IgD-negative memory B cell (primary cell): ENCODE data around the gene RNF125. TPM values are rescaled to one million over a fixed set of nuclear protein-coding genes. Genes with fewer than 3 reads are reported as not detected.

Experiments used
- H3K27ac Mint-ChIP-seq, 3 donors: one replicate each; pipeline ENCODE4 v1.8.0; 2020 to 2022; ENCODE audit warnings: mild to moderate bottlenecking in 3 of 3, mixed read lengths in 3 of 3, moderate library complexity in 1 of 3
- H3K27me3 Mint-ChIP-seq: one replicate; pipeline ENCODE4 v1.8.0; 2021; ENCODE audit warnings: mixed read lengths
- H3K36me3 Mint-ChIP-seq: one replicate; pipeline ENCODE4 v1.8.0; 2020; ENCODE audit warnings: mild to moderate bottlenecking, mixed read lengths
- H3K4me1 Mint-ChIP-seq, 3 donors: one replicate each; pipeline ENCODE4 v1.8.0; 2020 to 2022; ENCODE audit warnings: mixed read lengths in 3 of 3, mild to moderate bottlenecking in 1 of 3
- H3K4me3 Mint-ChIP-seq, 4 donors: one replicate each; pipeline ENCODE4 v1.8.0; 2020 to 2022; ENCODE audit warnings: mild to moderate bottlenecking in 4 of 4, mixed read lengths in 4 of 4, moderate library complexity in 3 of 4
- H3K9me3 Mint-ChIP-seq, 3 donors: one replicate each; pipeline ENCODE4 v1.8.0; 2020 to 2021; ENCODE audit warnings: mixed read lengths in 3 of 3, mild to moderate bottlenecking in 1 of 3
- polyA plus RNA-seq: library from polyadenylated mRNA; unstranded; fragments of 300-500 nt; fragmentation: Illumina TruSeq; gene quantifications from one replicate; pipeline ENCODE4 v1.2.3, GENCODE V29; 2021

The RNF125 gene
- polyA plus RNA-seq, 1 donor from 2014 or later: 11.7 TPM

- Mint-ChIP-seq H3K9me3 (no peaks in the 10 kb centered on the region), H3K27ac (peak within 1 kb of the TSS; percentile 90 to 99 (median 97)), H3K4me3 (peak within 1 kb of the TSS; percentile 96 to 99 (median 96)), H3K4me1 (peaks cover 30 to 40% (median 30%) of the 10 kb centered on the region in 3 donors), H3K27me3 (no peaks in the 10 kb centered on the region), H3K36me3 (peaks cover 6% of the 10 kb centered on the region)
Observed at GRCh38 chr18:32091724-32092421, 73.2 kb downstream of the RNF125 start, which contains the start of gene RNF138. Gene RNF138 (plus strand): TSS chr18:32091874. CDS start chr18:32092777, 903 bp downstream.

GRCh38 chr18:32092422-32093101 is 73.9 kb downstream of the RNF125 start:
- H3K9me3 Mint-ChIP-seq: no peaks in the 10 kb centered on the region
- H3K4me1 Mint-ChIP-seq: peaks cover 32 to 38% (median 35%) of the 10 kb centered on the region in 3 donors
- no peaks in the 10 kb centered on the region for H3K27me3 Mint-ChIP-seq
- H3K27ac Mint-ChIP-seq: peak overlapping the region; percentile 90 to 99 (median 97)
- H3K36me3 Mint-ChIP-seq: peaks cover 6% of the 10 kb centered on the region
- H3K4me3 Mint-ChIP-seq: peak overlapping the region; percentile 96 to 100 (median 98)

GRCh38 chr18:32093102-32093511 is 74.5 kb downstream of the RNF125 start:
- Mint-ChIP-seq H3K9me3 (no peaks in the 10 kb centered on the region), H3K27me3 (no peaks in the 10 kb centered on the region), H3K4me3 (peak overlapping the region; percentile 96 to 100 (median 98)), H3K36me3 (peaks cover 6% of the 10 kb centered on the region), H3K4me1 (peaks cover 32 to 38% (median 35%) of the 10 kb centered on the region in 3 donors), H3K27ac (peak overlapping the region; percentile 90 to 99 (median 97))

- peaks cover 32 to 38% (median 35%) of the 10 kb centered on the region in 3 donors for H3K4me1 Mint-ChIP-seq
- no peaks in the 10 kb centered on the region for H3K27me3 Mint-ChIP-seq
Observed at GRCh38 chr18:32093523-32093922, 74.9 kb downstream of the RNF125 start.

GRCh38 chr18:32095192-32095899 is 76.7 kb downstream of the RNF125 start:
- peaks cover 6% of the 10 kb centered on the region for H3K36me3 Mint-ChIP-seq
- H3K27ac Mint-ChIP-seq: peak overlapping the region; percentile 17 to 97 (median 59)
- no peaks in the 10 kb centered on the region for H3K27me3 Mint-ChIP-seq
- H3K9me3 Mint-ChIP-seq: no peaks in the 10 kb centered on the region
- H3K4me1 Mint-ChIP-seq: peaks cover 40 to 48% (median 46%) of the 10 kb centered on the region in 3 donors
- peak overlapping the region in 2 of 4 donors; percentile 19 to 85 for H3K4me3 Mint-ChIP-seq

More at GRCh38 chr18:32093523-32093922, 74.9 kb downstream of the RNF125 start:
- Mint-ChIP-seq H3K4me3 (peak overlapping the region; percentile 96 to 100 (median 98)), H3K36me3 (peaks cover 6% of the 10 kb centered on the region), H3K27ac (peak overlapping the region; percentile 90 to 99 (median 97)), H3K9me3 (no peaks in the 10 kb centered on the region)

- Mint-ChIP-seq H3K4me3 (peak overlapping the region in 3 of 4 donors; percentile 15 to 85 (median 19)), H3K4me1 (peaks cover 42 to 49% (median 48%) of the 10 kb centered on the region in 3 donors), H3K36me3 (peaks cover 6% of the 10 kb centered on the region), H3K9me3 (no peaks in the 10 kb centered on the region), H3K27ac (peak overlapping the region; percentile 17 to 59 (median 22)), H3K27me3 (no peaks in the 10 kb centered on the region)
Observed at GRCh38 chr18:32095900-32096229, 77.2 kb downstream of the RNF125 start.

GRCh38 chr18:32096946-32097345 is 78.3 kb downstream of the RNF125 start:
- Mint-ChIP-seq H3K4me3 (peak overlapping the region in 3 of 4 donors; percentile 21 to 85 (median 66)), H3K4me1 (peaks cover 40 to 50% (median 45%) of the 10 kb centered on the region in 3 donors), H3K9me3 (no peaks in the 10 kb centered on the region), H3K27me3 (no peaks in the 10 kb centered on the region), H3K36me3 (peaks cover 6% of the 10 kb centered on the region), H3K27ac (peak overlapping the region in 1 of 3 donors; percentile 13)

- H3K36me3 Mint-ChIP-seq: peaks cover 6% of the 10 kb centered on the region
- no peaks in the 10 kb centered on the region for H3K9me3 Mint-ChIP-seq
- H3K4me1 Mint-ChIP-seq: peaks cover 15 to 36% (median 30%) of the 10 kb centered on the region in 3 donors
- peak overlapping the region in 1 of 3 donors; percentile 64 for H3K27ac Mint-ChIP-seq
- no peaks in the 10 kb centered on the region for H3K27me3 Mint-ChIP-seq
- no peak overlapping the region for H3K4me3 Mint-ChIP-seq
Observed at GRCh38 chr18:32104516-32104915, 85.9 kb downstream of the RNF125 start.

- Mint-ChIP-seq H3K4me3 (no peak overlapping the region), H3K27ac (no peak overlapping the region), H3K36me3 (peaks cover 2% of the 10 kb centered on the region)
Observed at GRCh38 chr18:32110005-32110404, 91.4 kb downstream of the RNF125 start.

GRCh38 chr18:32111706-32112105 is 93.1 kb downstream of the RNF125 start:
- Mint-ChIP-seq H3K4me1 (peaks cover 14 to 33% (median 30%) of the 10 kb centered on the region in 3 donors), H3K4me3 (no peak overlapping the region)

More at GRCh38 chr18:32110005-32110404, 91.4 kb downstream of the RNF125 start:
- no peaks in the 10 kb centered on the region for H3K27me3 Mint-ChIP-seq
- H3K9me3 Mint-ChIP-seq: no peaks in the 10 kb centered on the region
- peaks cover 11 to 36% (median 35%) of the 10 kb centered on the region in 3 donors for H3K4me1 Mint-ChIP-seq

GRCh38 chr18:32112826-32113225 is 94.2 kb downstream of the RNF125 start:
- no peaks in the 10 kb centered on the region for H3K27me3 Mint-ChIP-seq

More at GRCh38 chr18:32111706-32112105, 93.1 kb downstream of the RNF125 start:
- Mint-ChIP-seq H3K27me3 (no peaks in the 10 kb centered on the region), H3K9me3 (no peaks in the 10 kb centered on the region), H3K36me3 (peaks cover 5% of the 10 kb centered on the region), H3K27ac (no peak overlapping the region)

GRCh38 chr18:32114293-32114942 is 95.8 kb downstream of the RNF125 start:
- H3K9me3 Mint-ChIP-seq: no peaks in the 10 kb centered on the region
- peak overlapping the region in 1 of 3 donors; percentile 27 for H3K27ac Mint-ChIP-seq
- no peak overlapping the region for H3K4me3 Mint-ChIP-seq
- H3K27me3 Mint-ChIP-seq: no peaks in the 10 kb centered on the region
- H3K36me3 Mint-ChIP-seq: peaks cover 3% of the 10 kb centered on the region
- peaks cover 8 to 22% (median 22%) of the 10 kb centered on the region in 3 donors for H3K4me1 Mint-ChIP-seq

More at GRCh38 chr18:32112826-32113225, 94.2 kb downstream of the RNF125 start:
- Mint-ChIP-seq H3K36me3 (peaks cover 3% of the 10 kb centered on the region), H3K9me3 (no peaks in the 10 kb centered on the region), H3K4me3 (no peak overlapping the region), H3K27ac (no peak overlapping the region), H3K4me1 (peaks cover 14 to 29% (median 28%) of the 10 kb centered on the region in 3 donors)

GRCh38 chr18:32122039-32122438 is 103.4 kb downstream of the RNF125 start:
- Mint-ChIP-seq H3K27ac (no peak overlapping the region), H3K9me3 (no peaks in the 10 kb centered on the region), H3K4me3 (no peak overlapping the region), H3K27me3 (no peaks in the 10 kb centered on the region), H3K36me3 (peaks cover 6% of the 10 kb centered on the region), H3K4me1 (peaks cover 0 to 2% (median 1%) of the 10 kb centered on the region in 3 donors)
